ENCODE results near the gene ERG.

ERG gene

GRCh38 chr21:38498057-38498833 lies at the start of gene ERG:
ERG (minus strand) TSS chr21:38498477; CDS start chr21:38498380, 97 bp downstream.
- Mint-ChIP-seq H3K9me3 (no peaks in the 10 kb centered on the region), H3K36me3 (ENCODE audit: low read depth) (no peaks in the 10 kb centered on the region), H3K4me1 (ENCODE audit: low read depth) (peaks cover 5% of the 10 kb centered on the region), H3K27ac (no peak within 1 kb of the TSS), H3K27me3 (peaks cover 66% of the 10 kb centered on the region), H3K4me3 (no peak within 1 kb of the TSS)
- DNase-seq: no peak

GRCh38 chr21:38544661-38545060 lies 46.4 kb upstream of the ERG start:
- no peaks in the 10 kb centered on the region for H3K9me3 Mint-ChIP-seq
- H3K36me3 Mint-ChIP-seq (ENCODE audit: low read depth): no peaks in the 10 kb centered on the region
- no peak overlapping the region for H3K27ac Mint-ChIP-seq
- H3K4me1 Mint-ChIP-seq (ENCODE audit: low read depth): no peaks in the 10 kb centered on the region
- no peak for DNase-seq
- H3K4me3 Mint-ChIP-seq: no peak overlapping the region
- H3K27me3 Mint-ChIP-seq: peaks cover 5% of the 10 kb centered on the region

GRCh38 chr21:38542263-38542662 lies 44.0 kb upstream of the ERG start:
- H3K36me3 Mint-ChIP-seq (ENCODE audit: low read depth): no peaks in the 10 kb centered on the region
- H3K9me3 Mint-ChIP-seq: no peaks in the 10 kb centered on the region
- H3K4me1 Mint-ChIP-seq (ENCODE audit: low read depth): no peaks in the 10 kb centered on the region
- no peak overlapping the region for H3K4me3 Mint-ChIP-seq
- no peak overlapping the region for H3K27ac Mint-ChIP-seq
- DNase-seq: no peak
- peaks cover 5% of the 10 kb centered on the region for H3K27me3 Mint-ChIP-seq

- no peak for DNase-seq
- Mint-ChIP-seq H3K9me3 (no peaks in the 10 kb centered on the region), H3K4me3 (no peak overlapping the region), H3K27me3 (peaks cover 10% of the 10 kb centered on the region), H3K27ac (no peak overlapping the region), H3K4me1 (ENCODE audit: low read depth) (no peaks in the 10 kb centered on the region), H3K36me3 (ENCODE audit: low read depth) (no peaks in the 10 kb centered on the region)
Observed at GRCh38 chr21:38538353-38538752, 40.1 kb upstream of the ERG start.

- Mint-ChIP-seq H3K4me3 (no peak overlapping the region), H3K36me3 (ENCODE audit: low read depth) (no peaks in the 10 kb centered on the region), H3K27me3 (peaks cover 6% of the 10 kb centered on the region), H3K9me3 (no peaks in the 10 kb centered on the region), H3K27ac (no peak overlapping the region), H3K4me1 (ENCODE audit: low read depth) (no peaks in the 10 kb centered on the region)
- no peak for DNase-seq
Observed at GRCh38 chr21:38534591-38534990, 36.3 kb upstream of the ERG start.

GRCh38 chr21:38533887-38534286 lies 35.6 kb upstream of the ERG start:
- no peak for DNase-seq
- no peaks in the 10 kb centered on the region for H3K9me3 Mint-ChIP-seq
- H3K36me3 Mint-ChIP-seq (ENCODE audit: low read depth): no peaks in the 10 kb centered on the region
- H3K27me3 Mint-ChIP-seq: peaks cover 6% of the 10 kb centered on the region
- no peaks in the 10 kb centered on the region for H3K4me1 Mint-ChIP-seq (ENCODE audit: low read depth)
- no peak overlapping the region for H3K27ac Mint-ChIP-seq
- no peak overlapping the region for H3K4me3 Mint-ChIP-seq

- Mint-ChIP-seq H3K27ac (no peak overlapping the region), H3K4me1 (ENCODE audit: low read depth) (no peaks in the 10 kb centered on the region), H3K27me3 (peaks cover 14% of the 10 kb centered on the region), H3K4me3 (no peak overlapping the region), H3K9me3 (no peaks in the 10 kb centered on the region), H3K36me3 (ENCODE audit: low read depth) (no peaks in the 10 kb centered on the region)
- DNase-seq: no peak
Observed at GRCh38 chr21:38531591-38531990, 33.3 kb upstream of the ERG start.

- Mint-ChIP-seq H3K36me3 (ENCODE audit: low read depth) (no peaks in the 10 kb centered on the region), H3K4me3 (no peak overlapping the region)
Observed at GRCh38 chr21:38531039-38531541, 32.8 kb upstream of the ERG start.

GRCh38 chr21:38527737-38528136 lies 29.5 kb upstream of the ERG start:
- Mint-ChIP-seq H3K27ac (no peak overlapping the region), H3K27me3 (peaks cover 26% of the 10 kb centered on the region), H3K36me3 (ENCODE audit: low read depth) (no peaks in the 10 kb centered on the region), H3K9me3 (no peaks in the 10 kb centered on the region), H3K4me3 (no peak overlapping the region), H3K4me1 (ENCODE audit: low read depth) (no peaks in the 10 kb centered on the region)
- DNase-seq: no peak

More at GRCh38 chr21:38531039-38531541, 32.8 kb upstream of the ERG start:
- Mint-ChIP-seq H3K4me1 (ENCODE audit: low read depth) (no peaks in the 10 kb centered on the region), H3K27me3 (peaks cover 11% of the 10 kb centered on the region), H3K27ac (no peak overlapping the region), H3K9me3 (no peaks in the 10 kb centered on the region)
- no peak for DNase-seq

- no peaks in the 10 kb centered on the region for H3K9me3 Mint-ChIP-seq
- no peaks in the 10 kb centered on the region for H3K36me3 Mint-ChIP-seq (ENCODE audit: low read depth)
- H3K4me1 Mint-ChIP-seq (ENCODE audit: low read depth): no peaks in the 10 kb centered on the region
- no peak for DNase-seq
- H3K27me3 Mint-ChIP-seq: peaks cover 29% of the 10 kb centered on the region
- no peak overlapping the region for H3K27ac Mint-ChIP-seq
- no peak overlapping the region for H3K4me3 Mint-ChIP-seq
Observed at GRCh38 chr21:38525454-38525853, 27.2 kb upstream of the ERG start.

GRCh38 chr21:38524168-38525153 lies 26.2 kb upstream of the ERG start:
- no peak overlapping the region for H3K27ac Mint-ChIP-seq

GRCh38 chr21:38520511-38520910 lies 22.2 kb upstream of the ERG start:
- Mint-ChIP-seq H3K4me3 (no peak overlapping the region), H3K27me3 (peaks cover 25% of the 10 kb centered on the region), H3K9me3 (no peaks in the 10 kb centered on the region), H3K4me1 (ENCODE audit: low read depth) (no peaks in the 10 kb centered on the region), H3K36me3 (ENCODE audit: low read depth) (no peaks in the 10 kb centered on the region), H3K27ac (no peak overlapping the region)
- DNase-seq: no peak

More at GRCh38 chr21:38524168-38525153, 26.2 kb upstream of the ERG start:
- H3K4me1 Mint-ChIP-seq (ENCODE audit: low read depth): no peaks in the 10 kb centered on the region
- no peaks in the 10 kb centered on the region for H3K9me3 Mint-ChIP-seq
- no peaks in the 10 kb centered on the region for H3K36me3 Mint-ChIP-seq (ENCODE audit: low read depth)
- no peak overlapping the region for H3K4me3 Mint-ChIP-seq
- DNase-seq: no peak
- peaks cover 29% of the 10 kb centered on the region for H3K27me3 Mint-ChIP-seq

- no peaks in the 10 kb centered on the region for H3K36me3 Mint-ChIP-seq (ENCODE audit: low read depth)
- peaks cover 3% of the 10 kb centered on the region for H3K4me1 Mint-ChIP-seq (ENCODE audit: low read depth)
- DNase-seq: no peak
- no peak overlapping the region for H3K4me3 Mint-ChIP-seq
- no peak overlapping the region for H3K27ac Mint-ChIP-seq
- H3K9me3 Mint-ChIP-seq: no peaks in the 10 kb centered on the region
- peaks cover 30% of the 10 kb centered on the region for H3K27me3 Mint-ChIP-seq
Observed at GRCh38 chr21:38511662-38512243, 13.5 kb upstream of the ERG start.

GRCh38 chr21:38511198-38511597 lies 12.9 kb upstream of the ERG start:
- no peak for DNase-seq
- Mint-ChIP-seq H3K4me3 (no peak overlapping the region), H3K27me3 (peaks cover 33% of the 10 kb centered on the region), H3K36me3 (ENCODE audit: low read depth) (no peaks in the 10 kb centered on the region), H3K9me3 (no peaks in the 10 kb centered on the region), H3K27ac (no peak overlapping the region), H3K4me1 (ENCODE audit: low read depth) (peaks cover 6% of the 10 kb centered on the region)
